HCT116 (cell line): Measurements from ENCODE around the gene ILRUN. TPM values are rescaled to one million over a fixed set of nuclear protein-coding genes. Genes with fewer than 3 reads are reported as not detected.
"Not testable (repeated sequence)": the region's sequence is repeated elsewhere in the genome, so short reads cannot be mapped to it uniquely, and the experiment has no call there.

ENCODE experiments used
- ATAC-seq: fragments of 200-7000 bp; cut with Tn5 transposase; 2 replicates; pipeline ENCODE4 v1.9.1; 2020; ENCODE audit warnings: mild to moderate bottlenecking, moderate library complexity
- BruUV-seq: library from RNA; stranded (reverse); fragments of 400-500 nt; replicated peaks from 2 replicates; lab custom pipeline; 2021; lab: Mats Ljungman, UMichigan
- CTCF ChIA-PET: fragments of 300-600 bp; sonication (Branson Sonifier 250); formaldehyde crosslinking; loops from one replicate; lab custom pipeline; 2021; ENCODE audit warnings: antibody characterized with exemption; lab: Charles Lee
- POLR2A ChIA-PET: fragments of 300-600, 350-600 bp; sonication (Branson Sonifier 250); formaldehyde crosslinking; loops from one replicate; lab custom pipeline; 2021; ENCODE audit warnings: antibody characterized with exemption; lab: Charles Lee
- RAD21 ChIA-PET, 2 experiments: fragments of 300-600 bp; sonication (Branson Sonifier 250); formaldehyde crosslinking; loops; one replicate each; lab custom pipeline; 2023; ENCODE audit warnings: low total read pairs in 2 of 2; ENCODE audit not compliant: uncharacterized antibody in 2 of 2, unreplicated experiment in 2 of 2, low non-redundant PET in 1 of 2; lab: Charles Lee
- DNase-seq: peaks from one replicate; pipeline ENCODE4 v3.0.0-alpha.2; 2010; ENCODE audit warnings: low read depth, low spot score
- H2AFZ ChIP-seq: fragments of 200-600 bp; shearing (Covaris generic), sonication (generic); 2 replicates; pipeline ENCODE4 v1.6.1; 2017; ENCODE audit warnings: low read depth, mixed run types, mixed read lengths, antibody characterized with exemption, low read length; ENCODE audit not compliant: poor library complexity, severe bottlenecking
- H3K27ac ChIP-seq: 2 replicates; pipeline ENCODE4 v1.5.1; 2012; ENCODE audit warnings: low read depth, low read length
- H3K27me3 ChIP-seq: fragments of 200-600 bp; sonication (generic); 2 replicates; pipeline ENCODE4 v1.6.1; 2016; ENCODE audit warnings: mixed run types, low read length, mixed read lengths; ENCODE audit not compliant: insufficient read depth
- H3K36me3 ChIP-seq, 2 experiments: fragments of 200-500 bp in 1 of 2; fragments of 200-600 bp in 1 of 2; sonication (Bioruptor generic) in 1 of 2; sonication (generic) in 1 of 2; 2 replicates each; pipeline versions ENCODE4 v1.5.1 to v1.6.1; 2014 to 2016; ENCODE audit warnings: low read length in 2 of 2, inconsistent platforms in 1 of 2, mixed read lengths in 1 of 2, mixed run types in 1 of 2; ENCODE audit not compliant: insufficient read depth in 2 of 2, control insufficient read depth in 1 of 2
- H3K4me1 ChIP-seq, 2 experiments: fragments of 200-600 bp in 1 of 2; sonication (generic) in 1 of 2; 2 replicates each; pipeline versions ENCODE4 v1.5.1 to v1.6.1; 2012 to 2017; ENCODE audit warnings: low read length in 2 of 2, inconsistent platforms in 1 of 2, mild to moderate bottlenecking in 1 of 2, mixed read lengths in 1 of 2, mixed run types in 1 of 2, moderate library complexity in 1 of 2; ENCODE audit not compliant: insufficient read depth in 2 of 2, control insufficient read depth in 1 of 2
- H3K4me2 ChIP-seq: fragments of 200-600 bp; sonication (generic); 2 replicates; pipeline ENCODE4 v1.6.1; 2017; ENCODE audit warnings: mixed run types, low read length, mixed read lengths
- H3K4me3 ChIP-seq, 2 experiments: fragments of 200-600 bp in 1 of 2; sonication (generic) in 1 of 2; replicated peaks in 1 of 2; 2 replicates each; pipeline ENCODE4 v1.5.1; 2011 to 2016; ENCODE audit warnings: low read length in 2 of 2, control low read depth in 1 of 2, low read depth in 1 of 2, mild to moderate bottlenecking in 1 of 2, mixed read lengths in 1 of 2, mixed run types in 1 of 2
- H3K79me2 ChIP-seq: fragments of 200-600 bp; sonication (generic); 2 replicates; pipeline ENCODE4 v1.6.1; 2017; ENCODE audit warnings: mild to moderate bottlenecking, mixed run types, low read length, moderate library complexity, mixed read lengths; ENCODE audit not compliant: insufficient read depth
- H3K9ac ChIP-seq: fragments of 200-600 bp; sonication (generic); 2 replicates; pipeline ENCODE4 v1.6.1; 2016; ENCODE audit warnings: low read length, mixed read lengths
- H3K9me2 ChIP-seq: fragments of 200-600 bp; sonication (generic), shearing (Covaris generic); 2 replicates; pipeline ENCODE4 v1.6.1; 2017; ENCODE audit warnings: mixed run types, mild to moderate bottlenecking, moderate library complexity; ENCODE audit not compliant: insufficient read depth
- H3K9me3 ChIP-seq, 2 experiments: fragments of 200-500 bp in 1 of 2; fragments of 200-600 bp in 1 of 2; sonication (Bioruptor generic) in 1 of 2; sonication (generic) in 1 of 2; 2 replicates each; pipeline ENCODE4 v1.6.1; 2014 to 2017; ENCODE audit warnings: low read length in 2 of 2, mixed read lengths in 2 of 2, inconsistent platforms in 1 of 2, low read depth in 1 of 2, mild to moderate bottlenecking in 1 of 2, mixed run types in 1 of 2, moderate library complexity in 1 of 2; ENCODE audit not compliant: control insufficient read depth in 1 of 2, insufficient read depth in 1 of 2
- H4K20me1 ChIP-seq: fragments of 200-600 bp; sonication (generic), shearing (Covaris generic); 2 replicates; pipeline ENCODE4 v1.6.1; 2017; ENCODE audit warnings: mixed run types, mild to moderate bottlenecking, moderate library complexity; ENCODE audit not compliant: insufficient read depth
- EGR1 ChIP-seq: IDR thresholded peaks from 2 replicates; pipeline ENCODE4 v1.6.1; 2012; ENCODE audit warnings: low read depth
- ELF1 ChIP-seq: IDR thresholded peaks from 2 replicates; pipeline ENCODE4 v1.6.1; 2012; ENCODE audit warnings: low read depth, borderline replicate concordance
- EZH2 ChIP-seq: fragments of 200-600 bp; sonication (generic); IDR thresholded peaks from 2 replicates; pipeline ENCODE4 v1.6.1; 2017; ENCODE audit warnings: antibody characterized with exemption, mixed run types
- EZH2phosphoT487 ChIP-seq: fragments of 200-600 bp; IDR thresholded peaks from 2 replicates; pipeline ENCODE4 v1.6.1; 2018; ENCODE audit warnings: antibody characterized with exemption, borderline replicate concordance
- FOSL1 ChIP-seq: IDR thresholded peaks from 2 replicates; pipeline ENCODE4 v1.6.1; 2012; ENCODE audit warnings: low read depth
- RAD21 ChIP-seq: IDR thresholded peaks from 2 replicates; pipeline ENCODE4 v1.6.1; 2012; ENCODE audit warnings: low read depth, mild to moderate bottlenecking
- SIN3A ChIP-seq: IDR thresholded peaks from 2 replicates; pipeline ENCODE4 v1.6.1; 2012; ENCODE audit warnings: low read depth
- SRF ChIP-seq: IDR thresholded peaks from 2 replicates; pipeline ENCODE4 v1.6.1; 2012; ENCODE audit warnings: low read depth
- TCF7L2 ChIP-seq: IDR thresholded peaks from 2 replicates; pipeline ENCODE4 v1.7.0; 2011; ENCODE audit warnings: borderline replicate concordance, inconsistent platforms; ENCODE audit not compliant: insufficient read depth, insufficient read length; ENCODE audit errors: extremely low read depth
- intact Hi-C: fragments of 100-400 bp; cut with micrococcal nuclease; formaldehyde crosslinking; loops from 2 replicates; pipeline ENCODE4 v1.10.0; 2022
- total RNA-seq: library from RNA; stranded (reverse); gene quantifications from one replicate; pipeline ENCODE4 v1.2.1, GENCODE V29; 2021; ENCODE audit not compliant: unreplicated experiment
- TF ChIP-seq, protein P1 (sequence below): IDR thresholded peaks from 2 replicates; pipeline ENCODE4 v1.6.1; 2012; ENCODE audit warnings: low read depth
- TF ChIP-seq, protein P2 (sequence below), 3 experiments: fragments of 200-600 bp in 1 of 3; sonication (generic) in 1 of 3; IDR thresholded peaks in 2 of 3; conservative IDR thresholded peaks in 1 of 3; 2 replicates each; pipeline ENCODE4 v1.5.1; 2012 to 2017; ENCODE audit warnings: low read depth in 2 of 3, low read length in 2 of 3, antibody characterized with exemption in 1 of 3, borderline replicate concordance in 1 of 3, control low read depth in 1 of 3, mild to moderate bottlenecking in 1 of 3, mixed read lengths in 1 of 3, mixed run types in 1 of 3, moderate library complexity in 1 of 3; ENCODE audit not compliant: insufficient read depth in 1 of 3

ILRUN gene
- total RNA-seq, 1 experiment from 2014 or later = 51.9 TPM

DNA sequence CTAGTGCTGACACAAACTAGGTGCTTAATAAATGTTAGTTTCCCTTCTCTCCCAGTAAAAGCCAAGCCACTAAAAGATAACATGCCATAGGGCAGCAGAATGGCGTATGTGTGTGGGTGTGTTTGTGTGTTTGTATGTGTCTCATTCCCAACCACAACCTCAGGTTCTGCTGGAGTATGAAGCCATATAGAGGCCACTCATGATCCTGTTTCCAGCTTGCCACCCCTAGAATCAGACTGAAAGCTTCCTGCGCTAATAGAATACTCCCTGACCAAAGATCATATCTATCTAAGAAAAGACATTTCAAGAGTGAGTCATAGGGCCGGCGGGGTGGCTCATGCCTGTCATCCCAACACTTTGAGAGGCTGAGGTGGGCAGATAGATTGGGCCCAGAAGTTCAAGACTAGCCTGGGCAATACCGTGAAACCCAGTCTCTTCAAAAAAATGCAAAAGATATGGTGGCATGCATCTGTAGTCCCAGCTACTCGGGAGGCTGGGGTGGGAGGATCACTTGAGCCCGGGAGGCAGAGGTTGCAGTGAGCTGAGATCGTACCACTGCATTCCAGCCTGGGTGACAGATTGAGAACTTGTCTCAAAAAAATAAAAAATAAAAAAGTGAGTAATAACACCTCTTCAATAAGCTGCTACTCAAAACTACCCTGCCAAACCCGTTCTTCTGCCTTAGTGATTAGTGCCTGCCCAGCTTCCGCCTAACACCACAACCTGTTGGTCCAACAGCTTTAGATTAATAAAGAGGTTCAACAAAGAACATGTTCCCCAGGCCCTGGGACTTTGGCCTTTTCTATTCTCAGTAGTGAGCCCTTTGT, 48.9 kb upstream of the ILRUN start:
- TF ChIP-seq EZH2phosphoT487 (no peak), EZH2 (no peak), SRF (no peak), ELF1 (no peak), EGR1 (no peak), RAD21 (no peak), TCF7L2 (no peak), SIN3A (no peak), FOSL1 (no peak)
- TF ChIP-seq, protein P1, sequence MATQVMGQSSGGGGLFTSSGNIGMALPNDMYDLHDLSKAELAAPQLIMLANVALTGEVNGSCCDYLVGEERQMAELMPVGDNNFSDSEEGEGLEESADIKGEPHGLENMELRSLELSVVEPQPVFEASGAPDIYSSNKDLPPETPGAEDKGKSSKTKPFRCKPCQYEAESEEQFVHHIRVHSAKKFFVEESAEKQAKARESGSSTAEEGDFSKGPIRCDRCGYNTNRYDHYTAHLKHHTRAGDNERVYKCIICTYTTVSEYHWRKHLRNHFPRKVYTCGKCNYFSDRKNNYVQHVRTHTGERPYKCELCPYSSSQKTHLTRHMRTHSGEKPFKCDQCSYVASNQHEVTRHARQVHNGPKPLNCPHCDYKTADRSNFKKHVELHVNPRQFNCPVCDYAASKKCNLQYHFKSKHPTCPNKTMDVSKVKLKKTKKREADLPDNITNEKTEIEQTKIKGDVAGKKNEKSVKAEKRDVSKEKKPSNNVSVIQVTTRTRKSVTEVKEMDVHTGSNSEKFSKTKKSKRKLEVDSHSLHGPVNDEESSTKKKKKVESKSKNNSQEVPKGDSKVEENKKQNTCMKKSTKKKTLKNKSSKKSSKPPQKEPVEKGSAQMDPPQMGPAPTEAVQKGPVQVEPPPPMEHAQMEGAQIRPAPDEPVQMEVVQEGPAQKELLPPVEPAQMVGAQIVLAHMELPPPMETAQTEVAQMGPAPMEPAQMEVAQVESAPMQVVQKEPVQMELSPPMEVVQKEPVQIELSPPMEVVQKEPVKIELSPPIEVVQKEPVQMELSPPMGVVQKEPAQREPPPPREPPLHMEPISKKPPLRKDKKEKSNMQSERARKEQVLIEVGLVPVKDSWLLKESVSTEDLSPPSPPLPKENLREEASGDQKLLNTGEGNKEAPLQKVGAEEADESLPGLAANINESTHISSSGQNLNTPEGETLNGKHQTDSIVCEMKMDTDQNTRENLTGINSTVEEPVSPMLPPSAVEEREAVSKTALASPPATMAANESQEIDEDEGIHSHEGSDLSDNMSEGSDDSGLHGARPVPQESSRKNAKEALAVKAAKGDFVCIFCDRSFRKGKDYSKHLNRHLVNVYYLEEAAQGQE = no peak
- TF ChIP-seq, protein P2, sequence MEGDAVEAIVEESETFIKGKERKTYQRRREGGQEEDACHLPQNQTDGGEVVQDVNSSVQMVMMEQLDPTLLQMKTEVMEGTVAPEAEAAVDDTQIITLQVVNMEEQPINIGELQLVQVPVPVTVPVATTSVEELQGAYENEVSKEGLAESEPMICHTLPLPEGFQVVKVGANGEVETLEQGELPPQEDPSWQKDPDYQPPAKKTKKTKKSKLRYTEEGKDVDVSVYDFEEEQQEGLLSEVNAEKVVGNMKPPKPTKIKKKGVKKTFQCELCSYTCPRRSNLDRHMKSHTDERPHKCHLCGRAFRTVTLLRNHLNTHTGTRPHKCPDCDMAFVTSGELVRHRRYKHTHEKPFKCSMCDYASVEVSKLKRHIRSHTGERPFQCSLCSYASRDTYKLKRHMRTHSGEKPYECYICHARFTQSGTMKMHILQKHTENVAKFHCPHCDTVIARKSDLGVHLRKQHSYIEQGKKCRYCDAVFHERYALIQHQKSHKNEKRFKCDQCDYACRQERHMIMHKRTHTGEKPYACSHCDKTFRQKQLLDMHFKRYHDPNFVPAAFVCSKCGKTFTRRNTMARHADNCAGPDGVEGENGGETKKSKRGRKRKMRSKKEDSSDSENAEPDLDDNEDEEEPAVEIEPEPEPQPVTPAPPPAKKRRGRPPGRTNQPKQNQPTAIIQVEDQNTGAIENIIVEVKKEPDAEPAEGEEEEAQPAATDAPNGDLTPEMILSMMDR (IDR thresholded peaks at IDR 0.05 in 2 of 3, conservative IDR thresholded peaks at IDR 0.05 in 1 of 3; ENCODE audit: borderline replicate concordance in 1 of 3, insufficient read depth in 1 of 3, low read depth in 2 of 3, low read length in 2 of 3) = no peak
- TF ChIP-seq, all 23 proteins: peak for 0
- ChIA-PET CTCF (no interaction called here), RAD21 (no interaction called here), POLR2A (interaction anchor here (0.7 to 1.2 kb wide), 4 partner anchors 8 to 46 kb away, joined by 3 to 5 read pairs (median 4); partner anchors contain the start of genes BLTP3A and SNRPC)
- ATAC-seq (peak; percentile 63), DNase-seq (no peak)
- Histone ChIP-seq H3K4me2 (peak overlapping the region; percentile 61), H4K20me1 (no peaks in the 10 kb centered on the region), H3K27ac (no peak overlapping the region), H3K9me3 (no peaks in the 10 kb centered on the region), H3K9ac (no peak overlapping the region), H3K4me3 (no peak overlapping the region), H3K79me2 (no peaks in the 10 kb centered on the region), H3K27me3 (no peaks in the 10 kb centered on the region), H2AFZ (peak overlapping the region; percentile 67), H3K9me2 (no peaks in the 10 kb centered on the region), H3K36me3 (no peaks in the 10 kb centered on the region), H3K4me1 (peaks cover 10 to 16% of the 10 kb centered on the region in 2 experiments)
- BruUV-seq = no TSS peak
- intact Hi-C loops = no loop called here

DNA sequence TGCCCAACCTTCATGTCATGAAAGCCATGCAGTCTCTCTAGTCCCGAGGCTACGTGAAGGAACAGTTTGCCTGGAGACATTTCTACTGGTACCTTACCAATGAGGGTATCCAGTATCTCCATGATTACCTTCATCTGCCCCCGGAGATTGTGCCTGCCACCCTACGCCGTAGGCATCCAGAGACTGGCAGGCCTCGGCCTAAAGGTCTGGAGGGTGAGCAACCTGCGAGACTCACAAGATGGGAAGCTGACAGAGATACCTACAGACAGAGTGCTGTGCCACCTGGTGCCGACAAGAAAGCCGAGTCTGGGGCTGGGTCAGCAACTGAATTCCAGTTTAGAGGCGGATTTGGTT, 47.7 kb upstream of the ILRUN start:
- H4K20me1 ChIP-seq, H3K27me3 ChIP-seq, H3K36me3 ChIP-seq, RAD21 ChIA-PET, H3K9ac ChIP-seq, H3K9me2 ChIP-seq, H3K79me2 ChIP-seq, BruUV-seq, H3K9me3 ChIP-seq, DNase-seq, H3K4me3 ChIP-seq, ATAC-seq, CTCF ChIA-PET, H3K4me2 ChIP-seq, H2AFZ ChIP-seq, H3K27ac ChIP-seq, intact Hi-C loops: not testable (repeated sequence)
- peaks cover 10 to 16% of the 10 kb centered on the region in 2 experiments for H3K4me1 ChIP-seq
- POLR2A ChIA-PET = interaction anchor here (1.2 kb wide), 1 partner anchor 13 kb away, joined by 4 read pairs; the partner anchor contains the start of gene SNRPC
